C4-2B (cell line): ENCODE data around the gene STOML2.

ENCODE experiments used
- H3K27ac ChIP-seq: fragments of 450-650 bp; 2 replicates; pipeline ENCODE4 v1.5.1; 2017
- ZFX ChIP-seq: fragments of 450-650 bp; IDR thresholded peaks from 2 replicates; pipeline ENCODE4 v1.6.1; 2017
- TF ChIP-seq, protein P1 (sequence below): fragments of 450-650 bp; conservative IDR thresholded peaks from 2 replicates; pipeline ENCODE4 v1.5.1; 2017; ENCODE audit warnings: mild to moderate bottlenecking

Gene STOML2

DNA sequence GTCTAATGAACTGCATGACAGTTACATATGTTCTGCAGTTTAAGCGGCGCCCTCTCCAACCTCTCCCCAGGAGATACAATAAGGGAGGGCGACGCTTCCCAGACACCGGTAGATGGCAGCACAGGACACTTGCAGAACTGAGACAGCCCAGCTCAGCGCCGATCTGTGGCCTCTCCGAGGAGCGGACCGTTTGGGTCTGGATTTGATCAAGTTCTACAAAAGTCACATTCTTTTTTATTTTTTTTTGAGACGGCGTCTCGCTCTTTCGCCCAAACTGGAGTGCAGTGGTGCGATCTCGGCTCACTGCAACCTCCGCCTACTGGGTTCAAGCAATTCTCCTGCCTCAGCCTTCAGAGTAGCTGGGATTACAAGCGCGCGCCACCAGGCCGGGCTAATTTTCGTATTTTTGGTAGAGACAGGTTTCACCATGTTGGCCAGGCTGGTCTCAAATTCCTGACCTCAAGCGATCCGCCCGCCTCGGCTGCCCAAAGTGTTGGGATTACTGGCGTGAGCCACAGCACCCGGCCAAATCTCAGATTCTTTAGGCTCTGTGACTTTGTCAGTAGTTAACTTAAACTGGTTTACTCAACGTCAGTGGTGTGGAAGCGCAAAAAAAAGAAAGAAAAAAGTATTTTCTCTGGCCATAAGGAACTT lies 14.1 kb upstream of the STOML2 start:
- H3K27ac ChIP-seq = peak overlapping the region; percentile 60
- TF ChIP-seq ZFX = no peak
- TF ChIP-seq, protein P1, sequence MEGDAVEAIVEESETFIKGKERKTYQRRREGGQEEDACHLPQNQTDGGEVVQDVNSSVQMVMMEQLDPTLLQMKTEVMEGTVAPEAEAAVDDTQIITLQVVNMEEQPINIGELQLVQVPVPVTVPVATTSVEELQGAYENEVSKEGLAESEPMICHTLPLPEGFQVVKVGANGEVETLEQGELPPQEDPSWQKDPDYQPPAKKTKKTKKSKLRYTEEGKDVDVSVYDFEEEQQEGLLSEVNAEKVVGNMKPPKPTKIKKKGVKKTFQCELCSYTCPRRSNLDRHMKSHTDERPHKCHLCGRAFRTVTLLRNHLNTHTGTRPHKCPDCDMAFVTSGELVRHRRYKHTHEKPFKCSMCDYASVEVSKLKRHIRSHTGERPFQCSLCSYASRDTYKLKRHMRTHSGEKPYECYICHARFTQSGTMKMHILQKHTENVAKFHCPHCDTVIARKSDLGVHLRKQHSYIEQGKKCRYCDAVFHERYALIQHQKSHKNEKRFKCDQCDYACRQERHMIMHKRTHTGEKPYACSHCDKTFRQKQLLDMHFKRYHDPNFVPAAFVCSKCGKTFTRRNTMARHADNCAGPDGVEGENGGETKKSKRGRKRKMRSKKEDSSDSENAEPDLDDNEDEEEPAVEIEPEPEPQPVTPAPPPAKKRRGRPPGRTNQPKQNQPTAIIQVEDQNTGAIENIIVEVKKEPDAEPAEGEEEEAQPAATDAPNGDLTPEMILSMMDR = peak; percentile 98

DNA sequence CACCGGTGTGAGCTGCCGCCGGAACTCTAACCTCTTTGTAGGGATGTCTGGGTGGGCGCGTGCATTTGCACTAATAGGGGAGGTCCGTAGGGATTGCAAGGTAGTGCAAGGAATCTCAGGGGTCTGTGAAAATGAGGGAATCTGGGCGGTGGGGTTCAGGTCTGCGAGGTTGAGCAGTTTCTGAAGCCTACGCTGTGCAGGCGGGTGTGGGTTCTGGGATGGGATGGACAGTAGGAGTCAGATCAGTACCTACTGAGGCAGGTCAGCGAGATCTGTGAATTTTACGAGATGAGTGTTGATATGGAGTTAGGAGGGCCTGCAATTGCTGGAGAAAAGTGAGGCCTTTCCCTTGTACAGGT lies 13.6 kb upstream of the STOML2 start:
- peak overlapping the region; percentile 60 for H3K27ac ChIP-seq
- TF ChIP-seq, protein P1 = no peak
- TF ChIP-seq ZFX = no peak

DNA sequence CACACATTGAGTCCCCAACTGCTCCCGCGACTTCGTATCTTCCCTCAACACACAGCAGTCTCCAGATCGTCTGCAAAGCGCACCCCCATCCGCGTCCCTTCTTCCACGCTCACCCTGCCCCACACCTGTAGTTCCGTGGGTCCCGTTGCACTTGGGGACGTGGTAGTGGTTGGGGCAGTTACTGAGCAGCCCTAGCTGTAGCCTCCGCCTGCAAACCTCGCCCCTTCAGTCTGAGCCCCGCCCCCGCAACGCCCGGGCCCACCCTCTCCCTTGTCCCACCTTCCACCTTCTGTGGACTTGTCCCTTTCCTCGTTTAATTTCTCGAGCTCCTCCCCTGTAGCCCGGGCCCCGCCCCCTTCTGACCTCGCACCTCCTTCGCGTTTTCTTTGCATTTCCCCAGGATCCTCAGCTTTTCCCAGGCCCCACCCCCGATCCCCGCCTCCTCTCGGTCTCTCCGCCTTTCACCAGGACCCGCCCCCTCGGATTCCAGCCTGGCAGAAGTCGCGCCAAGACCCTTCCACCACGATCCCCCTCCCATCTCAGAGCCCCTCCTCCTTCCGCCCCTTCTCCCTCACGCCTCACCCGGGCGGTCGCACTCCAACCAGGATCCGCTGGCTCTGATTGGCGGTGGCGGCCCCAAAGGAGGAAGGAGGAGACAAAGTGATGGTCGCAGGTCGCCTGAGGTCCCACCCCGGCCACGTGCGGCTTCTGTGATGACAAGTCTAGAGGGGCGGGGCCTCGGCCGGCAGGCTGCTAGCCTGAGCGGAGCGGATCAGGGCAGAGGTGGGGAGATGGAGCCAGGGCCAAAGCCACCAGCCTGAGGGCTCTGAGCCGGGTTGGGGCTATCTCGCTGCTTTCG lies 13.0 kb upstream of the STOML2 start, which contains the start of gene ATOSB:
Gene ATOSB, minus strand, starts transcription at position 183 of the 859 bp plus-strand sequence. CDS start 7,588 bp downstream, outside the sequence.
- peak within 1 kb of the TSS; percentile 60 for H3K27ac ChIP-seq
- TF ChIP-seq, protein P1 = no peak
- TF ChIP-seq ZFX = no peak

DNA sequence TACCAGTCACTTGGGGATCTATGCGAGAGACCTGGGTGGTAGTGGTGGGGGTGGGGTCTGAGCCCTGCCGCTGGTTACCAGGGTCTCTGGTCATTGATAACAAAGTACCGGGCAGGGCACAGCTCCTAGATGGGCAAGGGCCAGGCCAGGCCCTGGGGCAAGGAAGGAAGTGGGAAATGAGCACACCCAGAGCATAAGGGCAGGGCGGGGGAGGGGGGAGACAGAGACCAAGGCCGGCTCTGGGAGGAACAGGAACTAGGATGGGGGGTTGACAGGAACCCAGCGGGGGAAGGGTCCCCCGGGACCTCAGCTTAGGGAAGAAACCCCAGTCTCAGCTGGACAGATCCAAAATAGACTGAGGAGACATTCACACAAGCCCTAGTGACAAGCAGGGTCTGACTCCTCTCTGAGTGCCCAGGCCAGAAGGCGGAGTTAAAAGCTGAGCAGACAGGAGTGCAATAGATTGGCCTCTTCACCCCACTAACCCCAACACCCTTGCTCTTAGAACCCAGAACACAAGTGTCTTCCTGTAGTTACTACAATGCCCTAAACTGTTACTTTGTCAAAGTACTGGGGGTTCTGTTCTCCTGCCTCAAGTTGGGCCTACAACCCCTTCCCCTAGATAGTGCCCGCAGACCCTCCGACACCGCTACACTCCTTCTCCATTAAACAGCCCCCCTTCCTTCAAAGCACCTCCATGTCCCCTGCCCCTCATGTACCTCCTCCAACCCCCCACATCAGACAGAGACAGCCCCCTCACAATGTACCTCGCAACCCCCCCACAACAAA lies 12.1 kb upstream of the STOML2 start:
- peak overlapping the region; percentile 60 for H3K27ac ChIP-seq
- no peak for TF ChIP-seq ZFX
- TF ChIP-seq, protein P1 = no peak

DNA sequence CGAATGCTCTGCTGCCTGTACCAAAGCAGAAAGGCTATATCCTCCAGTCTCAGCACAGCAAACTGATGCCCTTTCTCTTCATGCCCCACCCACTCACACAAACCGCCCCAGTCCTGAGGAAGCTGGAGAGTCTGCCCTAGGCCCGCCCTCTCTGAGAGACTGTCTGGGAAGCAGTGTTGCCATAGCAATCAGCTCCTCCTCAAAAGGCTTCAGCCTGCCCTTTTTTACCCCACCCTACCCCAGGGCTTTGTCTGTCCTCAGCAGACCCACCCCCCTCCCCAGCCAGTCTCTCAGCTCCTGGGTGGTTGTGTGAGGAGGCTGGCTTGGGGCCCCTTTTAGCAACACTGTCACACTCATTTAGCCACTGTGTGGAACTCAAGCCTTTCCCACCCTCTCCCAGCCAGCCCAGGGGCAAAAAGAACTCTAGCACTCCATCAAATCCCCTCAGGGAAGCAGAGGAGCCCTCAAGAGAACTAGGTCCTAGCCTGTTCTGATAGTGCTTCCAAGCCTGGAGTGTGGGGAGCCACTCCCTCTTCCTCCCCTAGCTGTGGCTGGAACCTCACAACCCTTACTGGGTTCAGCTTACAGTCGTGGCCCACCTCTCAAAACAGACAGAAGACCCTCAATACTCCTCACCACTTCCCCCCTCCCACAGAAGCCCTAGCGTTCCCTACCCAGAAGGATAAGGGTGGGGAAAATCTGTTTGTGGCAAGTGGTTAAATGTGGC lies 11.3 kb upstream of the STOML2 start:
- H3K27ac ChIP-seq = peak overlapping the region; percentile 60
- TF ChIP-seq, protein P1 = no peak
- no peak for TF ChIP-seq ZFX

DNA sequence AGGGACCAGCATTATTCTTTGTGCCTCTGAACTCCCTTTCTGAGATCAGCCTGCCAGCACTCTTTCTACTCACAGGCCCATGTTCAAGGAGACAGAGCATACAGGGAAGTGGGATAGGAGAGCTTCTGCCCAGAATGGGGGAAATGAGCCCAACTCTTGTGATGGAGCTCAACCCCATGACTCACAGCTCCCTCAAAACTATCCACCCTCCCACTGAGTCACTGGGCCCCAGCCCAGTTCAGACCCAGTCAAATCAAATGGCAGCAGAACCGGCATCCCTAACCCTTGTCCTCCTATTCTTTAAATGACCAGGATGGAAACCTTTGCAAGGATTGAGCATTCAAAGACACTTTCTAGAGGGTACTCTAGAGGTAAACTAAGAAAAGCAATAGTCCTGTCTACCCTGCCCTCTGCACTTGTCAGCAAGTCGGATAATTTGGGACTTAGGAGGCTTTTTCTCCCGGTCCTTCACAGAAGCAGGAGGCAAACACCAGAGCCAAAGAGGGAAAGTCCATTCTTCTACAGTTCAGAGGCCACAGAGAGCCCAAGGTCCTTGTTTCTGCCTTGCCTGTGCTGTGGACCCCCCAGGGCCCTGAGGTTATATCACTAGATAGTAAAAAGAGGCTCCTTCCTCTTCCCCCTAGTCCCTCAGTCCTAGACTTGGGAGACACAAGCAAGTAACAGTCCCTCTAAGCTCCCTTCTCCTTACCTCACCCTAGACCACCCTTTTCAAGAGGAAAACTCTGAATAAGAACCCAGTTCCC lies 9.5 kb upstream of the STOML2 start:
- no peak for TF ChIP-seq ZFX
- TF ChIP-seq, protein P1 = no peak
- no peak overlapping the region for H3K27ac ChIP-seq
